ENCODE measurements around the gene CYB5R3.
"Not testable (repeated sequence)": the region's sequence is repeated elsewhere in the genome, so short reads cannot be mapped to it uniquely, and the experiment has no call there.

The CYB5R3 gene

GRCh38 chr22:42679691-42680090 lies 30.5 kb upstream of the CYB5R3 start:
- in situ Hi-C loops (cut with MboI; ENCODE audit: low sequenced_read_pairs), result no loop called here

- in situ Hi-C loops (cut with MboI; ENCODE audit: low sequenced_read_pairs), result no loop called here
Measured at GRCh38 chr22:42678894-42679293, 29.7 kb upstream of the CYB5R3 start.

GRCh38 chr22:42677936-42678335 lies 28.7 kb upstream of the CYB5R3 start:
- in situ Hi-C loops (cut with MboI; ENCODE audit: low sequenced_read_pairs), result not testable (repeated sequence)

- in situ Hi-C loops (cut with MboI; ENCODE audit: low sequenced_read_pairs), result no loop called here
Measured at GRCh38 chr22:42676059-42676607, 26.9 kb upstream of the CYB5R3 start.

GRCh38 chr22:42673898-42674401 lies 24.8 kb upstream of the CYB5R3 start:
- in situ Hi-C loops (cut with MboI; ENCODE audit: low sequenced_read_pairs), result no loop called here

GRCh38 chr22:42673071-42673470 lies 23.9 kb upstream of the CYB5R3 start:
- in situ Hi-C loops (cut with MboI; ENCODE audit: low sequenced_read_pairs), result not testable (repeated sequence)

GRCh38 chr22:42670921-42671709 lies 21.9 kb upstream of the CYB5R3 start:
- in situ Hi-C loops (cut with MboI; ENCODE audit: low sequenced_read_pairs), result no loop called here

- in situ Hi-C loops (cut with MboI; ENCODE audit: low sequenced_read_pairs), result no loop called here
Measured at GRCh38 chr22:42670046-42670445, 20.9 kb upstream of the CYB5R3 start.

GRCh38 chr22:42666393-42666792 lies 17.2 kb upstream of the CYB5R3 start:
- in situ Hi-C loops (cut with MboI; ENCODE audit: low sequenced_read_pairs), result not testable (repeated sequence)

GRCh38 chr22:42664976-42665831 lies 16.0 kb upstream of the CYB5R3 start:
- in situ Hi-C loops (cut with MboI; ENCODE audit: low sequenced_read_pairs), result no loop called here

- in situ Hi-C loops (cut with MboI; ENCODE audit: low sequenced_read_pairs), result no loop called here
Measured at GRCh38 chr22:42661985-42662831, 13.0 kb upstream of the CYB5R3 start.

GRCh38 chr22:42656578-42656977 lies 7.4 kb upstream of the CYB5R3 start:
- in situ Hi-C loops (cut with MboI; ENCODE audit: low sequenced_read_pairs), result no loop called here

- in situ Hi-C loops (cut with MboI; ENCODE audit: low sequenced_read_pairs), result no loop called here
Measured at GRCh38 chr22:42655693-42656092, 6.5 kb upstream of the CYB5R3 start.

GRCh38 chr22:42654436-42655073 lies 5.4 kb upstream of the CYB5R3 start:
- in situ Hi-C loops (cut with MboI; ENCODE audit: low sequenced_read_pairs), result no loop called here

GRCh38 chr22:42653999-42654398 lies 4.8 kb upstream of the CYB5R3 start:
- in situ Hi-C loops (cut with MboI; ENCODE audit: low sequenced_read_pairs), result no loop called here

- in situ Hi-C loops (cut with MboI; ENCODE audit: low sequenced_read_pairs), result no loop called here
Measured at GRCh38 chr22:42651134-42651533, 1.9 kb upstream of the CYB5R3 start.

GRCh38 chr22:42648368-42649245 lies 585 bp downstream of the CYB5R3 start:
- in situ Hi-C loops (cut with MboI; ENCODE audit: low sequenced_read_pairs), result no loop called here

GRCh38 chr22:42648017-42648367 lies 1.2 kb downstream of the CYB5R3 start:
- in situ Hi-C loops (cut with MboI; ENCODE audit: low sequenced_read_pairs), result no loop called here
